Panc1 (cell line): Measurements from ENCODE around the gene DLG5. TPM values are rescaled to one million over a fixed set of nuclear protein-coding genes. Genes with fewer than 3 reads are reported as not detected.

ENCODE experiments used
- ATAC-seq: fragments of 200-7000 bp; cut with Tn5 transposase; 2 replicates; pipeline ENCODE4 v1.9.1; 2020; ENCODE audit warnings: mild to moderate bottlenecking, moderate library complexity
- BruUV-seq: library from RNA; stranded (reverse); fragments of 400-500 nt; replicated peaks from 2 replicates; lab custom pipeline; 2021; lab: Mats Ljungman, UMichigan
- CTCF ChIA-PET: fragments of 300-600 bp; sonication (Branson Sonifier 250); formaldehyde crosslinking; loops from one replicate; lab custom pipeline; 2022; ENCODE audit warnings: antibody characterized with exemption; lab: Charles Lee
- POLR2A ChIA-PET: fragments of 300-600 bp; sonication (Branson Sonifier 250); formaldehyde crosslinking; loops from one replicate; lab custom pipeline; 2022; ENCODE audit warnings: antibody characterized with exemption; lab: Charles Lee
- DNase-seq: peaks from one replicate; pipeline ENCODE4 v3.0.0-alpha.2; 2010; ENCODE audit warnings: low read depth, low spot score
- H3K27ac ChIP-seq: 2 replicates; pipeline ENCODE4 v1.5.1; 2011; ENCODE audit warnings: mild to moderate bottlenecking, low read length, inconsistent platforms
- H3K27me3 ChIP-seq: fragments of 200-500 bp; sonication (Bioruptor generic); 2 replicates; pipeline ENCODE4 v1.6.0; 2014; ENCODE audit warnings: low read length, inconsistent platforms; ENCODE audit not compliant: control insufficient read depth, insufficient read depth
- H3K36me3 ChIP-seq: fragments of 200-500 bp; sonication (Bioruptor generic); 2 replicates; pipeline ENCODE4 v1.5.1; 2014; ENCODE audit warnings: inconsistent platforms, mild to moderate bottlenecking, low read length, moderate library complexity; ENCODE audit not compliant: control insufficient read depth, insufficient read depth
- H3K4me1 ChIP-seq: 2 replicates; pipeline ENCODE4 v1.5.1; 2011; ENCODE audit warnings: inconsistent platforms, mild to moderate bottlenecking, low read length, moderate library complexity; ENCODE audit not compliant: control insufficient read depth, insufficient read depth
- H3K4me3 ChIP-seq, 2 experiments: 2 replicates each; pipeline ENCODE4 v1.5.1; 2011 to 2012; ENCODE audit warnings: low read depth in 2 of 2, low read length in 2 of 2, mild to moderate bottlenecking in 2 of 2, inconsistent platforms in 1 of 2, moderate library complexity in 1 of 2
- H3K9me3 ChIP-seq: fragments of 200-500 bp; sonication (Bioruptor generic); 2 replicates; pipeline ENCODE4 v1.5.1; 2014; ENCODE audit warnings: low read depth, mild to moderate bottlenecking, inconsistent platforms, low read length, moderate library complexity; ENCODE audit not compliant: control insufficient read depth, insufficient read depth
- POLR2AphosphoS5 ChIP-seq: IDR thresholded peaks from 2 replicates; pipeline ENCODE4 v1.6.1; 2012; ENCODE audit warnings: mild to moderate bottlenecking, low read depth, low read length, moderate library complexity
- SIN3A ChIP-seq: IDR thresholded peaks from 2 replicates; pipeline ENCODE4 v1.6.1; 2012; ENCODE audit warnings: low read depth, mild to moderate bottlenecking, low read length, moderate library complexity, borderline replicate concordance; ENCODE audit not compliant: insufficient read depth
- TCF7L2 ChIP-seq: IDR thresholded peaks from 2 replicates; pipeline ENCODE4 v1.6.1; 2011; ENCODE audit warnings: mild to moderate bottlenecking, low read depth, low read length, inconsistent platforms
- in situ Hi-C: cut with HindIII; loops from 2 replicates; pipeline ENCODE4 v1.10.0; 2016; ENCODE audit warnings: low sequenced_read_pairs, low pct_unique_long_range_greater_than_20kb
- intact Hi-C: fragments of 100-400 bp; cut with micrococcal nuclease; formaldehyde crosslinking; loops from one replicate; pipeline ENCODE4 v1.10.0; 2022; ENCODE audit not compliant: unreplicated experiment
- total RNA-seq: library from RNA; stranded (reverse); gene quantifications from one replicate; pipeline ENCODE4 v1.2.1, GENCODE V29; 2021; ENCODE audit not compliant: unreplicated experiment
- TF ChIP-seq, protein P1 (sequence below): fragments of 450-650 bp; IDR thresholded peaks from 2 replicates; pipeline ENCODE4 v1.5.1; 2017; ENCODE audit warnings: mild to moderate bottlenecking
- TF ChIP-seq, protein P2 (sequence below), 2 experiments: IDR thresholded peaks; 2 replicates each; pipeline ENCODE4 v1.6.1; 2011 to 2012; ENCODE audit warnings: low read depth in 2 of 2, control low read depth in 1 of 2, low read length in 1 of 2, mild to moderate bottlenecking in 1 of 2, moderate library complexity in 1 of 2; ENCODE audit not compliant: insufficient read depth in 1 of 2

The DLG5 gene
- total RNA-seq, 1 experiment from 2014 or later: 85.6 TPM

DNA sequence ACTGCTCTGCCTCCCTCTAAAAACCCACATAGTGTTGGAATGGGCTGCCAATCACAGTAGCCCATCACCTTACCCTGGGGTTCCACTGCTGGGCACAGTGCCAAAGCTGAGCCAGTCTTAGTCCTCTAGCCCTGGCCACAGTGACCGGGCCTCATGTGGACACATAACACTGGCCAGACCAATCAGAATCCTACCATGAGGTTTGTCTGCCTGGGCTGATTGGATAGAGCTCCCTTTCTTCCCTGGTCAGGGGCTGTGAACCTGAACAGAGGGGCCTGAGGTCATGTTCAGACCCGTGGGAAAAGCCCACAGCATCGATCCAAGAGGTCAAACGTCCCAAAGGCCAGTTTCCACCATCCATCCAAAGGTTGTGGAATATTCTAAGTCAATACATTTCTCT is 6.1 kb downstream of the DLG5 start:
- TF ChIP-seq, protein P1, sequence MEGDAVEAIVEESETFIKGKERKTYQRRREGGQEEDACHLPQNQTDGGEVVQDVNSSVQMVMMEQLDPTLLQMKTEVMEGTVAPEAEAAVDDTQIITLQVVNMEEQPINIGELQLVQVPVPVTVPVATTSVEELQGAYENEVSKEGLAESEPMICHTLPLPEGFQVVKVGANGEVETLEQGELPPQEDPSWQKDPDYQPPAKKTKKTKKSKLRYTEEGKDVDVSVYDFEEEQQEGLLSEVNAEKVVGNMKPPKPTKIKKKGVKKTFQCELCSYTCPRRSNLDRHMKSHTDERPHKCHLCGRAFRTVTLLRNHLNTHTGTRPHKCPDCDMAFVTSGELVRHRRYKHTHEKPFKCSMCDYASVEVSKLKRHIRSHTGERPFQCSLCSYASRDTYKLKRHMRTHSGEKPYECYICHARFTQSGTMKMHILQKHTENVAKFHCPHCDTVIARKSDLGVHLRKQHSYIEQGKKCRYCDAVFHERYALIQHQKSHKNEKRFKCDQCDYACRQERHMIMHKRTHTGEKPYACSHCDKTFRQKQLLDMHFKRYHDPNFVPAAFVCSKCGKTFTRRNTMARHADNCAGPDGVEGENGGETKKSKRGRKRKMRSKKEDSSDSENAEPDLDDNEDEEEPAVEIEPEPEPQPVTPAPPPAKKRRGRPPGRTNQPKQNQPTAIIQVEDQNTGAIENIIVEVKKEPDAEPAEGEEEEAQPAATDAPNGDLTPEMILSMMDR: no peak
- TF ChIP-seq POLR2AphosphoS5: no peak
- TF ChIP-seq, protein P2, sequence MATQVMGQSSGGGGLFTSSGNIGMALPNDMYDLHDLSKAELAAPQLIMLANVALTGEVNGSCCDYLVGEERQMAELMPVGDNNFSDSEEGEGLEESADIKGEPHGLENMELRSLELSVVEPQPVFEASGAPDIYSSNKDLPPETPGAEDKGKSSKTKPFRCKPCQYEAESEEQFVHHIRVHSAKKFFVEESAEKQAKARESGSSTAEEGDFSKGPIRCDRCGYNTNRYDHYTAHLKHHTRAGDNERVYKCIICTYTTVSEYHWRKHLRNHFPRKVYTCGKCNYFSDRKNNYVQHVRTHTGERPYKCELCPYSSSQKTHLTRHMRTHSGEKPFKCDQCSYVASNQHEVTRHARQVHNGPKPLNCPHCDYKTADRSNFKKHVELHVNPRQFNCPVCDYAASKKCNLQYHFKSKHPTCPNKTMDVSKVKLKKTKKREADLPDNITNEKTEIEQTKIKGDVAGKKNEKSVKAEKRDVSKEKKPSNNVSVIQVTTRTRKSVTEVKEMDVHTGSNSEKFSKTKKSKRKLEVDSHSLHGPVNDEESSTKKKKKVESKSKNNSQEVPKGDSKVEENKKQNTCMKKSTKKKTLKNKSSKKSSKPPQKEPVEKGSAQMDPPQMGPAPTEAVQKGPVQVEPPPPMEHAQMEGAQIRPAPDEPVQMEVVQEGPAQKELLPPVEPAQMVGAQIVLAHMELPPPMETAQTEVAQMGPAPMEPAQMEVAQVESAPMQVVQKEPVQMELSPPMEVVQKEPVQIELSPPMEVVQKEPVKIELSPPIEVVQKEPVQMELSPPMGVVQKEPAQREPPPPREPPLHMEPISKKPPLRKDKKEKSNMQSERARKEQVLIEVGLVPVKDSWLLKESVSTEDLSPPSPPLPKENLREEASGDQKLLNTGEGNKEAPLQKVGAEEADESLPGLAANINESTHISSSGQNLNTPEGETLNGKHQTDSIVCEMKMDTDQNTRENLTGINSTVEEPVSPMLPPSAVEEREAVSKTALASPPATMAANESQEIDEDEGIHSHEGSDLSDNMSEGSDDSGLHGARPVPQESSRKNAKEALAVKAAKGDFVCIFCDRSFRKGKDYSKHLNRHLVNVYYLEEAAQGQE (IDR thresholded peaks at IDR 0.05; ENCODE audit: insufficient read depth in 1 of 2, low read depth in 2 of 2, low read length in 1 of 2): no peak
- no peak for TF ChIP-seq TCF7L2
- no peak for TF ChIP-seq SIN3A
- ChIA-PET POLR2A (no interaction called here), CTCF (no interaction called here)
- Histone ChIP-seq H3K36me3 (no peaks in the 10 kb centered on the region), H3K27me3 (no peaks in the 10 kb centered on the region), H3K4me1 (peaks cover 45% of the 10 kb centered on the region), H3K27ac (no peak overlapping the region), H3K9me3 (no peaks in the 10 kb centered on the region), H3K4me3 (no peak overlapping the region)
- ATAC-seq (no peak), DNase-seq (no peak)
- in situ Hi-C loops (no loop called here), intact Hi-C loops (no loop called here)
- BruUV-seq: no TSS peak

DNA sequence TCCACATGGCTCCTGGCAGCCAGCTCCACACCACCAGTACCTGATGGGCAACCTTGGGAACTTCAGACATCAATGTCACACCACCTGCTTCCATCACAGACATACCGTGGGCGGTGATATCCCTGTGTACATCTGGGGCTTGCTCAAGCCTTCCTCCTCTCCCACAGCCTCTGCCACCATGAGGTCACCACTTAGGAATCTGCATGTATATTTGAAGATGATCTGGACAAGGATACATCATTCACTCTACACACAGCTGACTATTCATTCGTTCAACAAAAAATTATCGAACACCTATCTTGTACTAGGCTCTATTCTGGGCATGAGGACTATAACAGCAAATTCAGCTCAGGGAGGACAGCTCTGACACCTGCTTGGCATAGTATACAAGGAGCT is 6.8 kb downstream of the DLG5 start:
- ChIA-PET CTCF (no interaction called here), POLR2A (no interaction called here)
- H3K27ac ChIP-seq: no peak overlapping the region

More for the DNA sequence above, 6.8 kb downstream of the DLG5 start:
- Histone ChIP-seq H3K4me1 (peaks cover 37% of the 10 kb centered on the region), H3K4me3 (no peak overlapping the region), H3K9me3 (no peaks in the 10 kb centered on the region), H3K36me3 (no peaks in the 10 kb centered on the region), H3K27me3 (no peaks in the 10 kb centered on the region)
- BruUV-seq: no TSS peak
- DNase-seq (no peak), ATAC-seq (peak; percentile 49)
- intact Hi-C loops (loop anchor here (10.0 kb wide), 1 partner anchor 45 kb away; no protein-coding TSS in a partner anchor), in situ Hi-C loops (no loop called here)
- TF ChIP-seq, protein P1: no peak
- TF ChIP-seq SIN3A (no peak), TCF7L2 (no peak), POLR2AphosphoS5 (no peak)
- TF ChIP-seq, protein P2 (IDR thresholded peaks at IDR 0.05; ENCODE audit: insufficient read depth in 1 of 2, low read depth in 2 of 2, low read length in 1 of 2): no peak
